SK-N-SH treated with all-trans-retinoic acid at 6 μM for 48 hours (cell line): ENCODE results near the gene MRTFA.

Experiments used
- ARNTL ChIP-seq: fragments of 450-650 bp; formaldehyde crosslinking; IDR thresholded peaks from 2 replicates; pipeline ENCODE4 v1.5.0; 2020; ENCODE audit warnings: low read depth, mild to moderate bottlenecking, moderate library complexity, borderline replicate concordance
- BACH2 ChIP-seq: fragments of 250-450 bp; sonication (Bioruptor Pico); IDR thresholded peaks from 2 replicates; pipeline ENCODE4 v1.9.0; 2021; ENCODE audit warnings: mild to moderate bottlenecking, borderline replicate concordance
- CREB5 ChIP-seq: fragments of 250-450 bp; sonication (Bioruptor Pico); IDR thresholded peaks from 2 replicates; pipeline ENCODE4 v1.5.1; 2020; ENCODE audit warnings: low read depth, mild to moderate bottlenecking, moderate library complexity
- CSDC2 ChIP-seq: fragments of 250-450 bp; sonication (Bioruptor Pico); IDR thresholded peaks from 2 replicates; pipeline ENCODE4 v1.5.0; 2020; ENCODE audit warnings: mild to moderate bottlenecking, moderate library complexity
- ISL1 ChIP-seq: fragments of 250-450 bp; sonication (Bioruptor Pico); IDR thresholded peaks from 2 replicates; pipeline ENCODE4 v2.1.2; 2022; ENCODE audit warnings: mild to moderate bottlenecking, moderate library complexity
- OSR1 ChIP-seq: fragments of 250-450 bp; sonication (Bioruptor Pico); IDR thresholded peaks from 2 replicates; pipeline ENCODE4 v1.8.0; 2022; ENCODE audit warnings: moderate library complexity, mild to moderate bottlenecking, inconsistent platforms
- PATZ1 ChIP-seq: fragments of 250-450 bp; sonication (Bioruptor Pico); IDR thresholded peaks from 2 replicates; pipeline ENCODE4 v1.8.0; 2020; ENCODE audit warnings: mild to moderate bottlenecking, moderate library complexity, borderline replicate concordance
- RARB ChIP-seq: fragments of 250-450 bp; sonication (Bioruptor Pico); IDR thresholded peaks from 2 replicates; pipeline ENCODE4 v1.8.0; 2021; ENCODE audit warnings: mild to moderate bottlenecking, moderate library complexity
- ZFP3 ChIP-seq: fragments of 250-450 bp; sonication (Bioruptor Pico); IDR thresholded peaks from 2 replicates; pipeline ENCODE4 v1.5.0; 2020; ENCODE audit warnings: mild to moderate bottlenecking, moderate library complexity
- ZNF70 ChIP-seq: fragments of 450-650 bp; formaldehyde crosslinking; IDR thresholded peaks from 2 replicates; pipeline ENCODE4 v1.5.0; 2020; ENCODE audit warnings: mild to moderate bottlenecking, moderate library complexity

- TF ChIP-seq CREB5 (no peak), ARNTL (CRISPR knock-in tag) (no peak), CSDC2 (CRISPR knock-in tag) (no peak), BACH2 (CRISPR knock-in tag) (no peak), PATZ1 (CRISPR knock-in tag) (no peak), ZNF70 (no peak), ZFP3 (CRISPR knock-in tag) (no peak), ISL1 (CRISPR knock-in tag) (no peak), RARB (CRISPR knock-in tag) (no peak), OSR1 (no peak)
Measured at GRCh38 chr22:40478338-40479125, 158.0 kb downstream of the MRTFA start.
